Skin of body (tissue), 2 donors: Measurements from ENCODE around the gene GALNT9. TPM values are rescaled to one million over a fixed set of nuclear protein-coding genes. Genes with fewer than 3 reads are reported as not detected.

Experiments used
- DNase-seq: peaks from one replicate; lab custom pipeline; 2025; lab: John Stamatoyannopoulos, UW
- total RNA-seq: library from RNA; depleted of rRNA; stranded (reverse); fragments of >200 nt; gene quantifications from one replicate; pipeline ENCODE4 v1.2.3, GENCODE V29; 2014

The GALNT9 gene
- total RNA-seq, 1 donor from 2014 or later = 0.20 TPM

GRCh38 chr12:132187646-132188450 lies 141.5 kb downstream of the GALNT9 start:
- DNase-seq = no peak

GRCh38 chr12:132186857-132187620 lies 142.3 kb downstream of the GALNT9 start:
- DNase-seq = no peak

GRCh38 chr12:132186208-132186856 lies 143.1 kb downstream of the GALNT9 start:
- DNase-seq = no peak

DNA sequence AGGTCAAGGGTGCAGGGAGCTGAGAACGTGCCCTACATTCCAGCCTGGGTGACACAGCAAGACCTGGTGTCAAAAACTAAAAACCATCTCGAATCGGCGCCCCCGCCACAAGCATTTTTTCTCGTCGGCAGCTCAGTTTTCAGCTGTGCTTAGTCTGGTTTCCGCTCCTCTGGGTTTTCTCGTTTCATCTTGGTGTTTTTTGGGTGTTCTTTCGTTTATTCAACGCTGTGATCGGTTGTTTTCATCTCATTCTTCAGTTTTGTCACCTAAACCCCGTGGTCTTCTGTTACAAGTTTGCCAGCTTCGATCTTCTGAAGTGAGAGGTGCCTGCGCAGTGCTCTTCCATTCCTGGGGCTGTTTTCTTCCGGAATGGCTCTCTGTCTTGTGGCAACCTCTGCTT lies 143.7 kb downstream of the GALNT9 start:
- no peak for DNase-seq

DNA sequence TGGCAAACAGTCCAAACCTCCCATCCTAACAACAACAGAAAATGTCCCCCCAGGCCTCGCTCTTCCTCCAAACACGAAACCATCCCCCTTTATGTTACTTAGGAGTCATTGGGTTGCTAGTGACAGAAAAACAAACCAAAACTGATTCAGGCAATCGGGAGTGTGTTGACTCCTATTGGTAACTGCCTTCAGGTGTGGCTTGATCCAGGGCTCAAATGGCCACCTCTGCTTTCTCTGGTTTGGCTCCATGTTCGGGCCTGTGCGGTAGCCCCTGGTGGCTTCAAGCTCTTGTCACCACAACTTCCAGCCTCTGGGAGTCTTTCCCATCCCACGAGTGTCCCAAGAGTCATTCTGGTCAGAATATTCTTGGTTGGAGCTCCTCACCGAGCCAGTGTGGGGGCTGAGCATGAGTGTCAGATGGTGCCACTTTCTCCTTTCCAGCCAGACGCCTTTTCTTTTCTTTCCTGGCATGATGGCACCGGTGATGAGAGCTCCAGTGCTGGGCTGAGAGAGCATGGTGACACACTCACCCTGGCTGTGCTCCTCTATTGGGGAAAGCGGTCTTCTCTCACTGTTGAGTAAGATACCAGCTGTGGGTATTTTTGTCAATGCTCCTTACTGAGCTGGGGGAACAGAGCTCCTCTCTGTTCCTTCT lies 146.6 kb downstream of the GALNT9 start:
- no peak for DNase-seq

DNA sequence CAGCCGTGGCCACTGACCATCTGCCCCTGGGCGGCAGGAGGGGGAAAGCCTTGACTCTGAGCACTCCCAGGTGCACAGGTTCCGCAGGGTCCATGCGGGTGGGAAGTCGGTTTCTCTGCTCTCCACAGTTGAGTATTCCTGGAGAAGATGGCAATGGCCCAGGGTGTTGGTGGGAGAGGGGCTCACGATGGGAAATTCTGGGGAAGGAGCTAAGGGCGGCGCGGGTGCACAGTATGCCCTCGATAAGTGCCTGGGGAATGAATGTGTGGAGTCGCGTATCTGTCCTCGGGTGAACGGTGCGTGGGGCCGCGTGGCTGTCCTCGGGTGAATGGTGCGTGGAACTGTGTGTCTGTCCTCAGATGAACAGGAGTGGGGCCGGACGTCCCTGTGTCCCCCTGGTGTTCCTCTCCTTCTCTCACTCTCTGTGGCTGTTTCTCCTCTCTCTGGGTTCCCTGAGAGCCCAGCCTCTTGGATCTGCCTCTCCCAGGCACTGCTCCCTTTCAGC lies 147.1 kb downstream of the GALNT9 start:
- no peak for DNase-seq

DNA sequence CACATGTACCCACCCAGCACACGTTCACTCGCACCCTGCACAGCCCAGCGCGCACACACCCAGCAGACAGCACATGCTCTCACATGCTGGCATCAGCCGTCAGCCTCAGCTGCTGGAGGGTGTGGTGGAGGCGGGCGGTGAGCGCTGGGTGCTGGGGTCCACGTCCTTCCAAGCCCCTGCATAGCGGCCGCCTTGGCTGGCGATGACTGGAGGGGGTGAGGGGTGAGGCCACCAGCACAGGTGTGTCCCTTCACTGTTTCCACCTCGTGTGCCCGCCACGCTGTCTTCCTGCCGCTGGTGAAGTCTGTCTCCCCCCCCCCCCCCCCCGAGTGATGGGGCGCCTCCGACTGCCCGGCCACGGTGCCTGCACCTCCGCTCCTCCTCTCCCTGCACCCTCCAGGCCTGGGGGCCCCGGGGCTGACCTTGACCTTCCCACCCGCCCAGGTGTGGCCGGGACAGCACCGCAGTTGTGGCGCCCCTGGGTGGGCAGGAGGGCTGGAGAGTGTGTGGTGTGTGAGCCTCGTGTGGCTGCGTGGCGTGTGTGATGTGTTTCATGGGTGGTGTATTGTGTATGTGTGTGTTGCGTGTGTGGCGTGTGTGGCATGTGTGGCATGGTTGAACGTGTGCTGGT lies 147.7 kb downstream of the GALNT9 start:
- no peak for DNase-seq

DNA sequence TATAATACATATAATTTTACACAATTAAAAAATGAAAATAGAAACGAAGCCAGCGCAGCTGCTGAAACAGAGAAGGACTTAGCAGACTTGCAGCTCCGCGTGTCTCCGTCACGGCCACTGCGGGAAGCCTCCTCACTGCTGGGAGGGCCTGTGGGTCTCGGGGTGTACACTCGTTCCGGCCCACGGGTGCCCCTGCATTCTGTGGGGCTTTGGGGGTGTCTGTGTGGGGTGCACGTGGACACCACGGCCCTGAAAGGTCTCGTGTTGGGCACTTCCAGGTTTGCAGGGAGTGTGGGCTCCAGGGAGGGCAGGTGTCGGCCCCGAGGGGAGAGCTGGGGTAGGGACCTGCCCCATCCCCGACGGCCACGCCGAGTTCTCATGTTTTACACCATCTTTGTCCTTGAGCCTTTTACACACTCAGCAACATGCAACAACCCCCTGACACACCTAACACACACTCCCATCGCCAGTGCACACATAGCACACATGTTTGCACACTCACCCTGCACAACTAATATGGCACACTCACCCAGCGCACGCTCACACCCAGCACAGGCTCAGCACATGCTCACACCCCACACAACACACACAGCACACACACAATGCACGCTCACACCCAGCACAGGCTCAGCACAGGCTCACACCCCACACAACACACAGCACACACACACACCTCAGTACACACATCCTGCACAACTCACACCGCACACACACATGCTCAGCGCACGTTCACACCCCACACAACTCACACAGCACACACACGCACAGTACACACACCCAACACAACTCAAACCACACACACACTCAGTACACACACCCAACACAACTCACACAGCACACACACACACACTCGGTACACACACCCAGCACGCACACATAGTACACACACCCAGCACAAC lies 148.5 kb downstream of the GALNT9 start:
- no peak for DNase-seq

GRCh38 chr12:132179431-132180362 lies 149.7 kb downstream of the GALNT9 start:
- DNase-seq = no peak

DNA sequence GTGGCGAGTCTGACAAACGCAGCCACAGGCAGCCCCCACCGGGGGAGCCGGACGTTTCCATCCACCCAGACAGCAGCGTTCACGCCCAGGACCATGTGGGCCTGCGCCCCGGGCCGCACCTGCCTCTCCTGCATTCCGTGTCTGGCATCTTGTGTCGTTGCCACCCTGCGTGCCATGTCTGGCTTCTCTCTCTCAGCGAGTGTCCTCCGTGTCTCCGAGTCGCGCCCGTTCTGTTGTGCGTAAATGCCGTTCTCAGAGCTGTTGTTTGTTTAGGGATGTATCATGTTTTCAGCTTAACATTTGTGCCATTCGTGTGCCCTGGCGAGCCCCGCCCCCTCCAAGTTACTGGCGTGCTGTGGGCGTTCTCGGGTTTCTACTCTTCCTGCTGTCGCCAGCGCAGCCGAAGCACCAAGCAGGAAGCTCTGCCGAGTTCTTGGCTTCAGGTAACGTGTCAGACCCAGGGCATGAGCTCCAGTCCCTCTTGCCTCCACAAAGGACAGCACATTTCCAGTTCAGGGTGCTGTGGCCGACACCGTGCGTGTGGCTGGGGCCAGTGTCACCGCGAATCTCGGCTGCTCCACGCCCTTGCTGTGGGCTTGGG lies 150.5 kb downstream of the GALNT9 start:
- DNase-seq = no peak

DNA sequence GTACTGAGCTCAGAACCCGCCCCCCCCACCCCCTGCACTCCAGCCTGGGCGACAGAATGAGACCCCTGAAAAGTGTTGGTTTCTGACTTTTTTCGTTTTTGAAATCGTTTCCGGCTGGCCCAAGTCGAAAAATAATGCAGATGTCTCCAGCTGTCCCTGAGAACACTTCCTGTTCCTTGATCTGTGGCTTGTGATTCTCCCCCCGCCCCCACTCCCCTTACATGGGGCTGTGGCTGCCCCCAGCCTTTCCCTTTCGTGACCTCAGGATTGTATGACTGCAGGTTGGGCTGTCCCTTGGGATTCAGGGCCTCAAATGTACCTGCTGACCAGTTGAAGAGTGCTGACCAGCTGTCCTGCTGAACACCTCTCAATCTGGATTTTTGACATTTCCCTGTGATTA lies 151.1 kb downstream of the GALNT9 start:
- DNase-seq = no peak

DNA sequence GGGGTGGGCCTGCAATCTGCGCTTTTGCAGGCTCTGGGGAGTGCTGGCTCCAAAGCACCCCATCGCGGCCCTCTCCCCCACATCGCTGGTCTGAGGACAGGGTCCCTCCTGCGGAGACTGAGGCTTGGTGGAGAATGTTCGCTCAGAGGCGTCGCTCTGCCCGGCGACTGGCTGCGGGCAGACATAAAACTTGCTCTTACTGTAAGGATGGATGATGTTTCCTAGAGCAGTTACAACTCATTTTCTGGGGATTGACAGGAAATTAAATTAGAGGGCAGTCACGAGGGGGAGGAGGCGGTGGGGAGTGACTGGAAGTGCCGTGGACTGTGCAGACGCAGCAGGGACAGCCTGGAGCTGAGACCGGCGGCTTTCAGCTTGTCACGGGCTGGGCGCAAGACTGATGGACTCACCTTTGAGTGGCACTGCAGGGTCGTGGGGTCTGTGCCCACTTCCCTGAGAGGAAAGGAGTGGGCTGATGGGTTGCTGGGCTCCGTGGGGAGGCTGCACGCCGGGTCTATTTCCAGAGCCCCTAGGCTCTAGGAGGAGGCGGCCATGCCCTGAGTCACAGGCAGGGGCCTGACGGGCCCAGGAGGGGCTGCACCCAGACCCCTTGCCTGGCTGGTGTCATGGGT lies 152.4 kb downstream of the GALNT9 start:
- DNase-seq = no peak

- DNase-seq = no peak
Measured at GRCh38 chr12:132176385-132176919, 152.9 kb downstream of the GALNT9 start.

GRCh38 chr12:132175496-132176384 lies 153.6 kb downstream of the GALNT9 start:
- no peak for DNase-seq

DNA sequence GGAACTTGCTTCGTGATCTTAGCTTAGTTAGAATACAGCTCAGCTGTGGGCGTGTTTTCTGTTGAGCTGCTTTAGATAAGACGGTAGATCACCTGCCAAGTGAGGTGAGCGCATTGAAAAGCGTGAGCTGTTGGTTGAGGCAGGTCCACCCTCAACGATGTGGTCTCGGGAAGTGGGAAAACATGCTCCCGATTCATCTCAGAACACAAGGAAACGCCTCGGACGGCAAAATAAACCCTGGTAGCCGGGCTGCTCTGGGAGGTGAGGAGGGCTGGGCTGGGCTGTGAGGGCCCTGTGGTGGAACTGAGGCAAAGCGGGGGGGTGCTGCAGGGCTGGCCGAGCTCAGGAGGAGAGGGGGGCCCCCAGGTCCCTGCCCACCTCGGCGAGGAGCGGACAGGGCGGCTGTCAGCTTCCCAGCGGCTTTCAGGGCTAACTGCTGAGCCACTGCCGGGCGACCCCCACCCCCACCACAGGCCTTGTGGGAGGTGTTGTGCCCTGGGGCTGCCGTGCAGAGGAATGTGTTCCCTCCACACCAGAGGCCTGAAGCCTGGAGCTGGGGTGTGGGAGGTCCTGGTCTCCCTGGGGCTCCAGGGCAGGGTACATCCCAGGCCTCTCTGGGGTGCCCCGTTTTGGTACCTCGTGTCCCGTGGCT lies 154.4 kb downstream of the GALNT9 start:
- DNase-seq = no peak
